Measurements from ENCODE around the gene GARIN3. TPM values are rescaled to one million over a fixed set of nuclear protein-coding genes. Genes with fewer than 3 reads are reported as not detected.

The GARIN3 gene
- not detected in 2 replicates for polyA plus RNA-seq (2012; rRNA removed)
- not detected in 2 replicates for polyA plus RNA-seq (2012; cell fraction: cytosol; rRNA removed)
- polyA plus RNA-seq (2012; cell fraction: nucleus; rRNA removed): not detected in 2 replicates

GRCh38 chr5:157166214-157167213 lies at the start of gene GARIN3:
GARIN3 (minus strand) TSS chr5:157166264; CDS start chr5:157166168, 96 bp downstream.
- no peaks in the 10 kb centered on the region for H4K20me1 ChIP-seq (ENCODE audit: insufficient read depth)

GRCh38 chr5:157215514-157216167 lies 49.6 kb upstream of the GARIN3 start:
- Histone ChIP-seq H4K20me1 (ENCODE audit: insufficient read depth) (no peaks in the 10 kb centered on the region), H3F3A (replicated peaks; ENCODE audit: insufficient read depth) (no peaks in the 10 kb centered on the region), H3K4me2 (no peak overlapping the region), H3K9ac (no peak overlapping the region), H3K27me3 (ENCODE audit: insufficient read depth) (no peaks in the 10 kb centered on the region), H3K9me2 (no peaks in the 10 kb centered on the region), H3K27ac (ENCODE audit: low read depth in 2 of 2, low read length in 1 of 2) (no peak overlapping the region), H3K79me2 (ENCODE audit: insufficient read depth) (no peaks in the 10 kb centered on the region), H3K4me1 (ENCODE audit: control insufficient read depth in 1 of 2, insufficient read depth in 2 of 2, low read depth in 1 of 2, low read length in 1 of 2) (no peaks in the 10 kb centered on the region), H2AFZ (ENCODE audit: low read depth) (no peak overlapping the region), H3K4me3 (ENCODE audit: low read depth in 2 of 2, low read length in 1 of 2) (no peak overlapping the region), H3K9me3 (no peaks in the 10 kb centered on the region), H3K36me3 (replicated peaks in 1 of 2; ENCODE audit: control insufficient read depth in 1 of 2, insufficient read depth in 2 of 2, low read length in 1 of 2) (no peaks in the 10 kb centered on the region)
- TF ChIP-seq CHD2 (IDR thresholded peaks at IDR 0.05; ENCODE audit: low read length, partially characterized antibody): no peak
- TF ChIP-seq GATA2 (CRISPR knock-in tag; IDR thresholded peaks at IDR 0.05): no peak
- no peak for TF ChIP-seq TCF12 (IDR thresholded peaks at IDR 0.05)
- POLR2A ChIA-PET: no interaction called here
- WGBS (ENCODE audit: low lambda C conversion rate): 62% methylated on average over 5 of the region's 5 CpGs
- CTCF ChIA-PET: interaction anchor here (1.6 kb wide), 1 partner anchor 261 kb away, joined by 4 read pairs; no protein-coding TSS in a partner anchor
- DNase-seq: no peak

More at GRCh38 chr5:157166214-157167213, at the start of gene GARIN3:
- no peak within 1 kb of the TSS for H3K4me3 ChIP-seq (ENCODE audit: low read depth in 2 of 2, low read length in 1 of 2)
- no peaks in the 10 kb centered on the region for H3K9me2 ChIP-seq
- no peaks in the 10 kb centered on the region for H3K36me3 ChIP-seq (replicated peaks in 1 of 2; ENCODE audit: control insufficient read depth in 1 of 2, insufficient read depth in 2 of 2, low read length in 1 of 2)
- no peak for DNase-seq
- no peak within 1 kb of the TSS for H3K27ac ChIP-seq (ENCODE audit: low read depth in 2 of 2, low read length in 1 of 2)
- no peak within 1 kb of the TSS for H3K9ac ChIP-seq
- H3K4me1 ChIP-seq (ENCODE audit: control insufficient read depth in 1 of 2, insufficient read depth in 2 of 2, low read depth in 1 of 2, low read length in 1 of 2): no peaks in the 10 kb centered on the region
- no peak for TF ChIP-seq TAF1 (IDR thresholded peaks at IDR 0.05; ENCODE audit: borderline replicate concordance, low read depth, low read length)
- H3K79me2 ChIP-seq (ENCODE audit: insufficient read depth): no peaks in the 10 kb centered on the region
- H3K27me3 ChIP-seq (ENCODE audit: insufficient read depth): peaks cover 15% of the 10 kb centered on the region; the same call in 1 of the 2 replicates
- H2AFZ ChIP-seq (ENCODE audit: low read depth): no peak within 1 kb of the TSS
- CTCF ChIA-PET: interaction anchor here (1.3 kb wide), 2 partner anchors 17 to 19 kb away, joined by 3 to 5 read pairs; no protein-coding TSS in a partner anchor
- H3K9me3 ChIP-seq: no peaks in the 10 kb centered on the region
- POLR2A ChIA-PET: no interaction called here
- no peaks in the 10 kb centered on the region for H3F3A ChIP-seq (replicated peaks; ENCODE audit: insufficient read depth)
- WGBS (ENCODE audit: low lambda C conversion rate): 43% methylated on average over 7 of the region's 7 CpGs
- H3K4me2 ChIP-seq: no peak within 1 kb of the TSS

DNA sequence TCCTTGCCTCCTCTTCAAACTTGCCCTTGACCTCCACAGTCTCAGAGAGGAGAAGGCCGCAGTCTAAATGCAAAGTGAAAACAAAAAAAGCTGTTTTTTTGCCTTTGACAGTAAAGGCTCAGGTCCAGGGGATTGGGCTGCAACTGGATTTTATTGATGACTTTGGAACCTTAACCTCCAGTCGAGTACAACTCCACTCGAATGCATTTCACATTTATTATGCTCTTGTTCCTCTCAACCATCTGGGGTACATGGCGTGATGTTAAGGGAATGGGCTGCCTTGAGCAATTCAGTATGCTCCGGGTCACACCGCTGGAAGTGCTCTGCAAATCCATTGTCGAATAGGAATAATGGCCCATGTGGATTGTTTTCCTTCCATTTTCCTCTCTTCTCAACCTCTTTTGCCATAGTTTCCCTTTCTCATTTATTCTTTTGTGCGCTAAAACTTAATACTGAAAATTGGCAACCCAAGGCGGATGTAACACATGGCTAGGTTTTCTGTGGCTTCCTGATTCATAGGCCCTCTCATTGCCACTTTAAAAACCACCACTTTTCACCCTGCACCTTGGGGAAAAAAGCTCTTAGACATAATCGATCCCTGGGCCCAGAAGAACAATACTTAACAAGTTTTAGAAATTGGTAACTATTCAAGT lies 48.9 kb upstream of the GARIN3 start:
- WGBS (ENCODE audit: low lambda C conversion rate): 53% methylated on average over 10 of the region's 10 CpGs
- H3K36me3 ChIP-seq (replicated peaks in 1 of 2; ENCODE audit: control insufficient read depth in 1 of 2, insufficient read depth in 2 of 2, low read length in 1 of 2): no peaks in the 10 kb centered on the region
- H2AFZ ChIP-seq (ENCODE audit: low read depth): no peak overlapping the region
- H3K9me2 ChIP-seq: no peaks in the 10 kb centered on the region
- no peak overlapping the region for H3K27ac ChIP-seq (ENCODE audit: low read depth in 2 of 2, low read length in 1 of 2)
- no peaks in the 10 kb centered on the region for H3K4me1 ChIP-seq (ENCODE audit: control insufficient read depth in 1 of 2, insufficient read depth in 2 of 2, low read depth in 1 of 2, low read length in 1 of 2)
- H3K9me3 ChIP-seq: no peaks in the 10 kb centered on the region
- no peak overlapping the region for H3K9ac ChIP-seq
- H3K79me2 ChIP-seq (ENCODE audit: insufficient read depth): no peaks in the 10 kb centered on the region
- H3K4me3 ChIP-seq (ENCODE audit: low read depth in 2 of 2, low read length in 1 of 2): no peak overlapping the region
- no peaks in the 10 kb centered on the region for H3F3A ChIP-seq (replicated peaks; ENCODE audit: insufficient read depth)
- H4K20me1 ChIP-seq (ENCODE audit: insufficient read depth): no peaks in the 10 kb centered on the region
- H3K27me3 ChIP-seq (ENCODE audit: insufficient read depth): no peaks in the 10 kb centered on the region
- ChIA-PET CTCF (interaction anchor here (0.7 kb wide), 1 partner anchor 262 kb away, joined by 4 read pairs; no protein-coding TSS in a partner anchor), POLR2A (no interaction called here)
- no peak for TF ChIP-seq EZH2phosphoT487 (IDR thresholded peaks at IDR 0.05; ENCODE audit: borderline replicate concordance, low read depth)
- no peak for DNase-seq
- no peak overlapping the region for H3K4me2 ChIP-seq
